Gastrocnemius medialis (tissue), 4 donors: Measurements from ENCODE around the gene TTN. TPM values are rescaled to one million over a fixed set of nuclear protein-coding genes. Genes with fewer than 3 reads are reported as not detected.

Source experiments
- ATAC-seq, 2 donors: fragments of 150-250 bp; one replicate each; pipeline ENCODE4 v1.9.1; 2016
- DNase-seq, 2 donors: peaks; one replicate each; pipeline ENCODE4 v3.0.0-alpha.2; 2019
- H3K27ac ChIP-seq, 4 donors: fragments of 200-600 bp; sonication (generic); 1 replicate in 1 of 4; 2 replicates in 3 of 4; pipeline ENCODE4 v1.5.1; 2016 to 2018; ENCODE audit warnings: mild to moderate bottlenecking in 2 of 4, moderate library complexity in 1 of 4
- H3K27me3 ChIP-seq, 3 donors: fragments of 200-600 bp; sonication (generic) in 2 of 3; 1 replicate in 1 of 3; 2 replicates in 2 of 3; pipeline versions ENCODE4 v1.5.1 to v1.6.0; 2016 to 2019; ENCODE audit warnings: mild to moderate bottlenecking in 1 of 3, moderate library complexity in 1 of 3
- H3K36me3 ChIP-seq, 2 donors: fragments of 200-600 bp; sonication (generic) in 1 of 2; one replicate each; pipeline ENCODE4 v1.5.1; 2017 to 2018
- H3K4me1 ChIP-seq, 2 donors: fragments of 200-600 bp; sonication (generic) in 1 of 2; one replicate each; pipeline ENCODE4 v1.5.1; 2016 to 2017; ENCODE audit warnings: mild to moderate bottlenecking in 2 of 2
- H3K4me3 ChIP-seq, 4 donors: fragments of 200-600 bp; sonication (generic) in 3 of 4; 1 replicate in 1 of 4; 2 replicates in 3 of 4; pipeline ENCODE4 v1.5.1; 2016 to 2019; ENCODE audit warnings: mild to moderate bottlenecking in 2 of 4
- H3K9me3 ChIP-seq, 3 donors: fragments of 200-600 bp; sonication (generic) in 2 of 3; 1 replicate in 1 of 3; 2 replicates in 2 of 3; pipeline ENCODE4 v1.5.1; 2016 to 2019
- POLR2A ChIP-seq, 2 donors: fragments of 450-650 bp; IDR thresholded peaks; one replicate each; pipeline ENCODE4 v1.6.1; 2017; ENCODE audit warnings: antibody characterized with exemption in 2 of 2, mild to moderate bottlenecking in 2 of 2, moderate library complexity in 2 of 2
- in situ Hi-C, 4 donors: fragments of 200-750 bp; cut with MboI; loops; one replicate each; pipeline versions ENCODE4 v1.15.0 to v1.8.0; 2017; ENCODE audit warnings: low sequenced_read_pairs in 4 of 4
- intact Hi-C: fragments of 100-400 bp; cut with DNase I; formaldehyde crosslinking; loops from one replicate; pipeline ENCODE4 v1.15.1; 2023; ENCODE audit warnings: low total_unique reads
- total RNA-seq, 4 donors: library from RNA; depleted of rRNA; stranded (reverse); fragments of >200 nt; gene quantifications; one replicate each; pipeline versions ENCODE4 v1.1.0 to v1.2.3, GENCODE V29; 2016
- TF ChIP-seq, protein P1 (sequence below), 5 experiments: fragments of 450-650 bp in 3 of 5; fragments of 200-600 bp in 2 of 5; sonication (generic) in 2 of 5; IDR thresholded peaks in 4 of 5; conservative IDR thresholded peaks in 1 of 5; 1 replicate in 4 of 5; 2 replicates in 1 of 5; pipeline ENCODE4 v1.5.1; 2016 to 2019; ENCODE audit warnings: antibody characterized with exemption in 5 of 5, mild to moderate bottlenecking in 3 of 5, moderate library complexity in 3 of 5

Gene TTN
- total RNA-seq, 4 donors from 2014 or later, result 4,552 to 9,701 (median 7,268) TPM

DNA sequence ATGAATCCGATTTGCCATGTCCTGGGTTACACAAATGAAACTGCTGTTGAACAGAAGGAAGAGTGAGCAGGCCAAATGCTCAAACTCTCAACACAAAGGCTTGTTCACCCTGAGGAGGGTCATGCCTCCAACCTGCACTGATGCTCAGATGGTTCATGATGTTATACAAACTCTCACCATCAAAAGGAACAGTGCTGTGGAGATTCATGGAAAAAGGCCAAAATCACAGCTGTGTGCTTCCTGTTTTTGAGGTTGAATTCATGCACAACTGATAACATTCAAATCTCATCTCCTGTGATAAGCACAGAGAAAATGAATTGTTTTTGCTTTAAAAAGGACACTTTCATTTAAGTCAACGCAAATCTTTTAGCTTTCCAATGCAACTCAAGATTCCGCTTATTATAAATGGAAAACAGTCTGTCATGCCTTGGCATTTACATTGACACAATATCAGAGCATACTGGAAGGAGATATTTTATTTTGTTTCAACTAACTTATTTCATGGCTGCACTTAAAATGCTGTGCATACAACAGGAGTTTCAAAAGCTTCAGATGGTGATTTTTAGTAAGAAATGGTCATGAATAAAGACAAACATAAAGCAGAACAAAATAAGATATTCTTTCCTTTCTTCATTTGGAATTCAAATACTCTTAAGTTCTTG lies 22.2 kb upstream of the TTN start:
- ATAC-seq, result no peak
- in situ Hi-C loops (no loop called here), intact Hi-C loops (no loop called here)
- TF ChIP-seq, protein P1, sequence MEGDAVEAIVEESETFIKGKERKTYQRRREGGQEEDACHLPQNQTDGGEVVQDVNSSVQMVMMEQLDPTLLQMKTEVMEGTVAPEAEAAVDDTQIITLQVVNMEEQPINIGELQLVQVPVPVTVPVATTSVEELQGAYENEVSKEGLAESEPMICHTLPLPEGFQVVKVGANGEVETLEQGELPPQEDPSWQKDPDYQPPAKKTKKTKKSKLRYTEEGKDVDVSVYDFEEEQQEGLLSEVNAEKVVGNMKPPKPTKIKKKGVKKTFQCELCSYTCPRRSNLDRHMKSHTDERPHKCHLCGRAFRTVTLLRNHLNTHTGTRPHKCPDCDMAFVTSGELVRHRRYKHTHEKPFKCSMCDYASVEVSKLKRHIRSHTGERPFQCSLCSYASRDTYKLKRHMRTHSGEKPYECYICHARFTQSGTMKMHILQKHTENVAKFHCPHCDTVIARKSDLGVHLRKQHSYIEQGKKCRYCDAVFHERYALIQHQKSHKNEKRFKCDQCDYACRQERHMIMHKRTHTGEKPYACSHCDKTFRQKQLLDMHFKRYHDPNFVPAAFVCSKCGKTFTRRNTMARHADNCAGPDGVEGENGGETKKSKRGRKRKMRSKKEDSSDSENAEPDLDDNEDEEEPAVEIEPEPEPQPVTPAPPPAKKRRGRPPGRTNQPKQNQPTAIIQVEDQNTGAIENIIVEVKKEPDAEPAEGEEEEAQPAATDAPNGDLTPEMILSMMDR (IDR thresholded peaks at IDR 0.05 in 4 of 5, conservative IDR thresholded peaks at IDR 0.05 in 1 of 5), result no peak
- TF ChIP-seq POLR2A (IDR thresholded peaks at IDR 0.05), result no peak
- no peaks in the 10 kb centered on the region for H3K36me3 ChIP-seq
- no peak for DNase-seq
- H3K4me3 ChIP-seq, result no peak overlapping the region
- peak overlapping the region in 2 of 4 donors; percentile 70 for H3K27ac ChIP-seq
- peaks cover 24 to 43% of the 10 kb centered on the region in 2 donors for H3K4me1 ChIP-seq
- H3K27me3 ChIP-seq, result no peaks in the 10 kb centered on the region
- no peaks in the 10 kb centered on the region for H3K9me3 ChIP-seq

DNA sequence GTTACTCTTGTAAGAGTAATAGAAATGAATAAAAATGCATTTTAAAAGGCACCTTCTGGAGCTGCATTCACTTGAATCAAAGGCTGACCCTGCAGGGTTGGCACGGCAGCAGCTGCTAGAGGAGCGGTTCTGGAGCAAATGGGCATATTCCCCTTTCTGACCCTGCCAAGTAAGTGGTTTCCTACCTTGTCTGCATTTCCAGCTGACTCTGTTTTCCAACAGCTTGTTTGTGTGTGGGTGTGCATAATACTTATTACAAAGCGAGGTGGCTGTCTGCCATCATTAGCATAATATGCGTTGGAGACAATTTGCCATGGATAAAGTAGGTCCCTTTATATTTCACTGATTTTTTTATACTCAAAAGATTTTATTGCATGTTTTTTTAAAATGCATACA lies 21.3 kb upstream of the TTN start:
- in situ Hi-C loops (no loop called here), intact Hi-C loops (no loop called here)
- no peak for ATAC-seq
- no peaks in the 10 kb centered on the region for H3K9me3 ChIP-seq
- H3K27ac ChIP-seq, result peak overlapping the region in 3 of 4 donors; percentile 21 to 70 (median 70)
- peak overlapping the region in 2 of 4 donors; percentile 0 to 40 for H3K4me3 ChIP-seq
- DNase-seq, result no peak
- TF ChIP-seq, protein P1 (IDR thresholded peaks at IDR 0.05 in 4 of 5, conservative IDR thresholded peaks at IDR 0.05 in 1 of 5), result no peak
- TF ChIP-seq POLR2A (IDR thresholded peaks at IDR 0.05), result no peak
- peaks cover 24 to 40% of the 10 kb centered on the region in 2 donors for H3K4me1 ChIP-seq
- H3K27me3 ChIP-seq, result no peaks in the 10 kb centered on the region
- no peaks in the 10 kb centered on the region for H3K36me3 ChIP-seq

DNA sequence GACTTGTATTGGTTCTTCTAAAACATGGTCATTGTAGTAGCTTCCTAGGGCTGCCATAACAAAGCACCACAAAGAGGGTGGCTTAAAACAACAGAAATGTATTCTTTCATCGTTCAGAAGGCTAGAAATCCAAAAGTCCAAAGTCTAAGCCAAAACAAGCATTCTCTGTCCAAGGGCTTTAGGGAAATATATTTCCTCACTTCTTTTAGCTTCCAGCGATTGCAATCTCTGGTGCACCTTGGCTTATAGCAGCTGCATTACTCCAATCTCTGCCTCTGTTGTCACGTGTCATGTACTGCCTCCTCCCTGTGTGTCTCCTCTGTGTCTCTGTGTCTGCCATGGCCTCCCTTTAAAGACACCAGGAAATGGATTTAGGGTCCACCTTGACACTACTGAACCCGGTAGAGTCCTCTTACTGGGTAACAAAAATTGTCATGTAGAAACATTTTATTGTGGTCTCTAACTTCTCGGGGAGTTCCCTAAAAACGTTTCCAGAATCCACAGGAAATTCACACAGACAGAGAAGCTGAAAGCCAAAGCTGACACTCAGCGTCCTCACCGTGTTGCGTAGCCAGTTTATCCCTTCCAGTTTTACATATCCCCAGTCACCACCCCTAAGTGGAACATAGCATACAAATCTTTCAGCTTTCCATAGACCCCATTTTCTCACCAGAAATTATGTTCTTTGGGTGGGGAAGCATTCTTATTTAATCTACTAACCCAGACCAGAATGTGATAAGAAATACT lies 20.7 kb upstream of the TTN start:
- intact Hi-C loops, result no loop called here
- Histone ChIP-seq H3K27ac (peak overlapping the region in 3 of 4 donors; percentile 21 to 70 (median 70)), H3K4me1 (peaks cover 23 to 39% of the 10 kb centered on the region in 2 donors), H3K36me3 (no peaks in the 10 kb centered on the region), H3K27me3 (no peaks in the 10 kb centered on the region), H3K4me3 (peak overlapping the region in 2 of 4 donors; percentile 0 to 40), H3K9me3 (no peaks in the 10 kb centered on the region)
- ATAC-seq, result peak; percentile 72 to 77
- TF ChIP-seq POLR2A (IDR thresholded peaks at IDR 0.05), result no peak
- TF ChIP-seq, protein P1 (IDR thresholded peaks at IDR 0.05 in 4 of 5, conservative IDR thresholded peaks at IDR 0.05 in 1 of 5), result no peak
- in situ Hi-C loops, result no loop called here
- no peak for DNase-seq

- H3K4me1 ChIP-seq, result peaks cover 23 to 44% of the 10 kb centered on the region in 2 donors
- TF ChIP-seq, protein P1 (IDR thresholded peaks at IDR 0.05 in 4 of 5, conservative IDR thresholded peaks at IDR 0.05 in 1 of 5), result no peak
- no peak for TF ChIP-seq POLR2A (IDR thresholded peaks at IDR 0.05)
- intact Hi-C loops (no loop called here), in situ Hi-C loops (no loop called here)
- H3K27me3 ChIP-seq, result no peaks in the 10 kb centered on the region
- DNase-seq (no peak), ATAC-seq (no peak)
- no peaks in the 10 kb centered on the region for H3K9me3 ChIP-seq
- H3K36me3 ChIP-seq, result no peaks in the 10 kb centered on the region
- H3K4me3 ChIP-seq, result no peak overlapping the region
- peak overlapping the region in 2 of 4 donors; percentile 70 for H3K27ac ChIP-seq
Observed at GRCh38 chr2:178827111-178827510, 19.9 kb upstream of the TTN start.
